HepG2 (cell line): ENCODE measurements around the gene MXRA8. TPM values are rescaled to one million over a fixed set of nuclear protein-coding genes. Genes with fewer than 3 reads are reported as not detected.

ENCODE experiments used
- HNRNPL ChIP-seq: fragments of 200-400 bp; formaldehyde crosslinking; IDR thresholded peaks from 2 replicates; pipeline ENCODE4 v1.6.1; 2017; ENCODE audit warnings: mild to moderate bottlenecking, low read depth, low read length
- IKZF4 ChIP-seq: sonication (generic); formaldehyde crosslinking; IDR thresholded peaks from 2 replicates; pipeline ENCODE4 v1.5.1; 2020; ENCODE audit warnings: borderline replicate concordance, mild to moderate bottlenecking, low read depth, missing genetic modification reagents; ENCODE audit errors: not compliant biosample characterization
- JUND ChIP-seq: sonication (generic); formaldehyde crosslinking; IDR thresholded peaks from 2 replicates; pipeline ENCODE4 v1.8.0; 2022; ENCODE audit warnings: mild to moderate bottlenecking, missing genetic modification reagents
- KDM3A ChIP-seq: IDR thresholded peaks from 2 replicates; pipeline ENCODE4 v1.6.1; 2018; ENCODE audit warnings: low read depth, missing compliant biosample characterization
- NCOR1 ChIP-seq: fragments of 200-600 bp; sonication (generic); IDR thresholded peaks from 2 replicates; pipeline ENCODE4 v1.7.0; 2017; ENCODE audit warnings: antibody characterized with exemption, low read length, borderline replicate concordance
- NFAT5 ChIP-seq: sonication (generic); formaldehyde crosslinking; IDR thresholded peaks from 2 replicates; pipeline ENCODE4 v1.4.0; 2020; ENCODE audit warnings: missing genetic modification reagents
- NFATC3 ChIP-seq: sonication (generic); formaldehyde crosslinking; IDR thresholded peaks from 2 replicates; pipeline ENCODE4 v1.5.1; 2020; ENCODE audit warnings: mild to moderate bottlenecking, missing genetic modification reagents
- NKX3-1 ChIP-seq: sonication (generic); formaldehyde crosslinking; IDR thresholded peaks from 2 replicates; pipeline ENCODE4 v1.5.0; 2020; ENCODE audit warnings: missing genetic modification reagents
- RXRA ChIP-seq: sonication (generic); formaldehyde crosslinking; IDR thresholded peaks from 2 replicates; pipeline ENCODE4 v1.5.1; 2020; ENCODE audit warnings: missing genetic modification reagents
- ZBTB38 ChIP-seq: sonication (generic); formaldehyde crosslinking; IDR thresholded peaks from 2 replicates; pipeline ENCODE4 v1.5.1; 2020; ENCODE audit warnings: mild to moderate bottlenecking, missing genetic modification reagents
- ZBTB39 ChIP-seq: sonication (generic); formaldehyde crosslinking; IDR thresholded peaks from 2 replicates; pipeline ENCODE4 v1.5.0; 2020; ENCODE audit warnings: missing genetic modification reagents
- ZFYVE20 ChIP-seq: sonication (generic); formaldehyde crosslinking; IDR thresholded peaks from 2 replicates; pipeline ENCODE4 v1.8.0; 2023; ENCODE audit warnings: low read depth, mild to moderate bottlenecking, moderate library complexity, missing genetic modification reagents, borderline replicate concordance
- ZNF180 ChIP-seq: sonication (generic); formaldehyde crosslinking; IDR thresholded peaks from 2 replicates; pipeline ENCODE4 v1.4.0; 2020; ENCODE audit warnings: low read depth, missing genetic modification reagents, borderline replicate concordance
- ZNF580 ChIP-seq: IDR thresholded peaks from 2 replicates; pipeline ENCODE4 v1.6.1; 2016; ENCODE audit warnings: low read depth, borderline replicate concordance
- ZNF678 ChIP-seq: sonication (generic); formaldehyde crosslinking; IDR thresholded peaks from 2 replicates; pipeline ENCODE4 v1.4.0; 2020; ENCODE audit warnings: mild to moderate bottlenecking, missing genetic modification reagents
- ZNF704 ChIP-seq: sonication (generic); formaldehyde crosslinking; IDR thresholded peaks from 2 replicates; pipeline ENCODE4 v1.8.1; 2023; ENCODE audit warnings: mild to moderate bottlenecking, inconsistent platforms, moderate library complexity, missing genetic modification reagents, borderline replicate concordance
- ZSCAN30 ChIP-seq: sonication (generic); formaldehyde crosslinking; IDR thresholded peaks from 2 replicates; pipeline ENCODE4 v1.5.0; 2020; ENCODE audit warnings: mild to moderate bottlenecking, missing genetic modification reagents
- polyA plus RNA-seq, 8 experiments: library from polyadenylated mRNA; depleted of rRNA in 3 of 8; stranded (reverse) in 7 of 8; unstranded in 1 of 8; fragments of >200 nt; fragmentation: Illumina TruSeq in 4 of 8; extraction: Trizol in 4 of 8; gene quantifications; 2 replicates each; pipeline versions ENCODE4 v1.2.1 to v1.2.3, GENCODE V29; 2011 to 2016; ENCODE audit warnings: low read depth in 4 of 8, missing spikeins in 1 of 8, mixed read lengths in 1 of 8; ENCODE audit not compliant: insufficient read depth in 1 of 8
- total RNA-seq, 5 experiments: library from RNA; depleted of rRNA; stranded (reverse); fragments of >200 nt; fragmentation: Illumina TruSeq; extraction: Trizol; gene quantifications; 2 replicates each; pipeline ENCODE4 v1.2.3, GENCODE V29; 2016; ENCODE audit warnings: low read depth in 1 of 5

Gene MXRA8
- total and polyA plus RNA-seq, 2 of the 13 experiments (the other 11 are each of a cell fraction or from before 2014, with no cell fraction given): 19.8 to 44.8 TPM

GRCh38 chr1:1344655-1345361 lies 13.5 kb downstream of the MXRA8 start (continued):
- TF ChIP-seq NCOR1 (no peak), JUND (CRISPR knock-in tag) (no peak), ZNF580 (CRISPR knock-in tag) (0 out of 2 replicates have a peak, but pooled peaks have one; percentile 30), ZNF180 (no peak), NKX3-1 (CRISPR knock-in tag) (no peak), ZFYVE20 (no peak), ZSCAN30 (CRISPR knock-in tag) (no peak), KDM3A (CRISPR knock-in tag) (0 out of 2 replicates have a peak, but pooled peaks have one; percentile 35), NFAT5 (CRISPR knock-in tag) (0 out of 2 replicates have a peak, but pooled peaks have one; percentile 11), NFATC3 (CRISPR knock-in tag) (no peak), ZBTB38 (CRISPR knock-in tag) (peak; percentile 33; the same call in 1 of the 2 replicates), IKZF4 (no peak), HNRNPL (0 out of 2 replicates have a peak, but pooled peaks have one; percentile 40), RXRA (CRISPR knock-in tag) (peak; percentile 43; the same call in 1 of the 2 replicates), ZNF678 (CRISPR knock-in tag) (no peak), ZNF704 (CRISPR knock-in tag) (no peak), ZBTB39 (CRISPR knock-in tag) (no peak)
